Breast epithelium (tissue), 3 donors: ENCODE results near the gene N4BP2L1.

Source experiments
- POLR2A ChIP-seq: fragments of 450-650 bp; IDR thresholded peaks from one replicate; pipeline ENCODE4 v1.6.1; 2016; ENCODE audit warnings: antibody characterized with exemption, mild to moderate bottlenecking, moderate library complexity
- POLR2AphosphoS5 ChIP-seq, 3 donors: sonication (generic); formaldehyde crosslinking; IDR thresholded peaks; one replicate each; pipeline ENCODE4 v1.6.1; 2017; ENCODE audit warnings: antibody characterized with exemption in 3 of 3
- TF ChIP-seq, protein P1 (sequence below), 3 donors: fragments of 450-650 bp; IDR thresholded peaks; one replicate each; pipeline ENCODE4 v1.5.1; 2016 to 2017; ENCODE audit warnings: antibody characterized with exemption in 3 of 3, mild to moderate bottlenecking in 3 of 3, moderate library complexity in 3 of 3

DNA sequence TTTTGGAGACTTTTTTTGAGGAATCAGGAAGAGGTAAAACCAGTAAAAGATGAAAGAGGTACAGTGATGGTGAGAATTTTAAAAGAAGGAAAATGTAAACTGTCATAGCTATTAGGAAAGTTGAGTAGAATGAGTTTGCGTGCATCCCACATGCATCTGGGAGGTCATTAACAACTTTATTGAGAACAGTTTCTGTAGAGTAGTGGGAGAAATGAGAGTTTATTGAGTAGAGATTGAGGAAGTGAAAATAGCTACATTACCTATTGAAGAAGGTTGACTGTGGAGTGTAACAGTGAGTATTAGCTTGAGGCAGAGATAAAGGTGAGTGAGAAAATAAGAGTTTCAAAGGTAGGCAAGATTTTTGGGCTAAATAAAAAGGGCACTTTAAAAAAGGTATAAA lies 73.9 kb downstream of the N4BP2L1 start:
- TF ChIP-seq, protein P1, sequence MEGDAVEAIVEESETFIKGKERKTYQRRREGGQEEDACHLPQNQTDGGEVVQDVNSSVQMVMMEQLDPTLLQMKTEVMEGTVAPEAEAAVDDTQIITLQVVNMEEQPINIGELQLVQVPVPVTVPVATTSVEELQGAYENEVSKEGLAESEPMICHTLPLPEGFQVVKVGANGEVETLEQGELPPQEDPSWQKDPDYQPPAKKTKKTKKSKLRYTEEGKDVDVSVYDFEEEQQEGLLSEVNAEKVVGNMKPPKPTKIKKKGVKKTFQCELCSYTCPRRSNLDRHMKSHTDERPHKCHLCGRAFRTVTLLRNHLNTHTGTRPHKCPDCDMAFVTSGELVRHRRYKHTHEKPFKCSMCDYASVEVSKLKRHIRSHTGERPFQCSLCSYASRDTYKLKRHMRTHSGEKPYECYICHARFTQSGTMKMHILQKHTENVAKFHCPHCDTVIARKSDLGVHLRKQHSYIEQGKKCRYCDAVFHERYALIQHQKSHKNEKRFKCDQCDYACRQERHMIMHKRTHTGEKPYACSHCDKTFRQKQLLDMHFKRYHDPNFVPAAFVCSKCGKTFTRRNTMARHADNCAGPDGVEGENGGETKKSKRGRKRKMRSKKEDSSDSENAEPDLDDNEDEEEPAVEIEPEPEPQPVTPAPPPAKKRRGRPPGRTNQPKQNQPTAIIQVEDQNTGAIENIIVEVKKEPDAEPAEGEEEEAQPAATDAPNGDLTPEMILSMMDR (IDR thresholded peaks at IDR 0.05), result no peak
- TF ChIP-seq POLR2A (no peak), POLR2AphosphoS5 (IDR thresholded peaks at IDR 0.05) (no peak)
